Tibial nerve (tissue), 3 donors: Measurements from ENCODE around the gene ZNF100.

Experiments
- CTCF ChIP-seq, 5 experiments: fragments of 200-600 bp in 3 of 5; fragments of 450-650 bp in 2 of 5; sonication (generic) in 3 of 5; IDR thresholded peaks; one replicate each; pipeline ENCODE4 v1.5.1; 2016 to 2019; ENCODE audit warnings: antibody characterized with exemption in 5 of 5, mild to moderate bottlenecking in 3 of 5, moderate library complexity in 2 of 5
- POLR2A ChIP-seq, 2 donors: fragments of 450-650 bp; IDR thresholded peaks; one replicate each; pipeline ENCODE4 v1.6.1; 2017; ENCODE audit warnings: antibody characterized with exemption in 2 of 2, mild to moderate bottlenecking in 2 of 2, moderate library complexity in 2 of 2

- no peak for TF ChIP-seq CTCF (IDR thresholded peaks at IDR 0.05)
- TF ChIP-seq POLR2A (IDR thresholded peaks at IDR 0.05) = no peak
Observed at GRCh38 chr19:21740559-21740958, 26.8 kb downstream of the ZNF100 start.
